ENCODE measurements around the gene TPRN.

GRCh38 chr9:137237759-137238726 lies 37.5 kb upstream of the TPRN start:
- TF ChIP-seq POLR2A (IDR thresholded peaks at IDR 0.05) = no peak
- no peak for TF ChIP-seq CTCF (IDR thresholded peaks at IDR 0.05 in 4 of 5, conservative IDR thresholded peaks at IDR 0.05 in 1 of 5)
